ENCODE measurements around the gene ATP6V1B1. TPM values are rescaled to one million over a fixed set of nuclear protein-coding genes. Genes with fewer than 3 reads are reported as not detected.

The ATP6V1B1 gene
- total RNA-seq, 2 donors from 2014 or later: not detected

DNA sequence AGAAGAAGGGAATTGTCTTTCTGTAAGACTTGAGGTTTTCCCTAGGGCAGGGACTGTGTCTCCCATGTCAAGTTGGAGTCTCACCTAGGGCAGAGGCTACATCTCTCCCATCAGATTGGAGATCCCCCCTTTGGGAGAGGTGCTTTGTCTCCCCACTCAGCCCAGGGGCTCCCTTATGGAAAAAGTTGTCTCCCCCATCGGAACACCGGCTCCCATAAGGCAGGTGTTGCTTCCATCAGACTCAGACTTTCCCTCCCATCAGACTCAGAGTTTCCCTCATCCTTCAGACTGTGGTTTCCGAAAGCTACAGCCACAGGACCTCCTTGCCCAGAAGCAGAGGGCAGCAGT lies 48.5 kb downstream of the ATP6V1B1 start:
- H3K27me3 ChIP-seq (ENCODE audit: control insufficient read depth, insufficient read depth, low read length, poor library complexity, severe bottlenecking): peaks cover 9% of the 10 kb centered on the region

DNA sequence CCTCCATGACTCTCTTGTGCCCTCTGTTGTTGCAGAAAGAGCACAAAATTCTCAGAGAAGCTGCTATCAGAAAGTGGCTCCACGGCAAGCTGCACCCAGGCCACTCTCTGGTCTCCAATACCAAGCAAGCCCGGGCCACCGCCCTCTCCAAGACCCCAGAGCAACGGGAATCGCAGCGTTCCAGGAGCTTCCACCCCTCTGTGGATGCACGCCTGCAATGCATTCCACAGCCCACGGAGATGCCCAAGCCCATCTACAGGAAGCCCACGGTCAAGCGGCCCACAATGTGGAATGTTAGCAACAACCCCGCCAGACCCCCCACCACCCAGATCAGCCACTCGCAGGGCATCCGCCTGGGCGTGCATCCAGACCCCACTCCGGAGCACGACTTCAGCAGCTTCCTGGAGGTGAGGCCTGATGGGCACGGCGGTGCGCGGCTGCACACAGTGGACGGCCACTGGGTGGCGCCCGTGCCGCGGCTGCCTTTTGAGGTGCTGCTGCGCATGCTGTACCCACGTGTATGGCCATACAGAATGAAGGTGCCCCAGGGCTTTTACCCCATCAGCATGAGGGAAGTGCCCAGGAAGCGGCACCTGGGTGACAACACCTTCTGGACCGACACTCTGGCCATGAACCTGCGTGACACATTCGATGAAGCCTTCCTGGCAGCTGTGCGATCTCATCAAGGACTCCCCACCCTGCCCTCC lies 49.0 kb downstream of the ATP6V1B1 start:
- H3K4me1 Mint-ChIP-seq: no peaks in the 10 kb centered on the region
- H3K9me3 Mint-ChIP-seq: no peaks in the 10 kb centered on the region

More for the DNA sequence above, 48.5 kb downstream of the ATP6V1B1 start:
- Histone ChIP-seq H3K27ac (ENCODE audit: low read depth, low read length) (no peak overlapping the region), H3K9me3 (ENCODE audit: control insufficient read depth, low read length) (no peaks in the 10 kb centered on the region), H3K4me1 (ENCODE audit: control insufficient read depth, insufficient read depth, low read length) (no peaks in the 10 kb centered on the region), H3K4me3 (ENCODE audit: low read length) (no peak overlapping the region), H3K36me3 (ENCODE audit: control insufficient read depth, insufficient read depth, low read length) (peaks cover 26% of the 10 kb centered on the region), H3K9ac (ENCODE audit: extremely low read depth, low read length, poor library complexity, severe bottlenecking) (no peak overlapping the region)
- 86 to 87% methylated on average over 3 of the region's 3 CpGs for WGBS, 2 experiments (ENCODE audit: insufficient coverage in 1 of 2, insufficient read length in 1 of 2)
- peaks cover 10% of the 10 kb centered on the region for H3K27me3 Mint-ChIP-seq (ENCODE audit: insufficient read depth)
- DNase-seq: no peak
- H3K27ac Mint-ChIP-seq: no peak overlapping the region
- no peak overlapping the region for H3K4me3 Mint-ChIP-seq
- peaks cover 28% of the 10 kb centered on the region for H3K36me3 Mint-ChIP-seq (ENCODE audit: low read depth)
- TF ChIP-seq, protein P1, sequence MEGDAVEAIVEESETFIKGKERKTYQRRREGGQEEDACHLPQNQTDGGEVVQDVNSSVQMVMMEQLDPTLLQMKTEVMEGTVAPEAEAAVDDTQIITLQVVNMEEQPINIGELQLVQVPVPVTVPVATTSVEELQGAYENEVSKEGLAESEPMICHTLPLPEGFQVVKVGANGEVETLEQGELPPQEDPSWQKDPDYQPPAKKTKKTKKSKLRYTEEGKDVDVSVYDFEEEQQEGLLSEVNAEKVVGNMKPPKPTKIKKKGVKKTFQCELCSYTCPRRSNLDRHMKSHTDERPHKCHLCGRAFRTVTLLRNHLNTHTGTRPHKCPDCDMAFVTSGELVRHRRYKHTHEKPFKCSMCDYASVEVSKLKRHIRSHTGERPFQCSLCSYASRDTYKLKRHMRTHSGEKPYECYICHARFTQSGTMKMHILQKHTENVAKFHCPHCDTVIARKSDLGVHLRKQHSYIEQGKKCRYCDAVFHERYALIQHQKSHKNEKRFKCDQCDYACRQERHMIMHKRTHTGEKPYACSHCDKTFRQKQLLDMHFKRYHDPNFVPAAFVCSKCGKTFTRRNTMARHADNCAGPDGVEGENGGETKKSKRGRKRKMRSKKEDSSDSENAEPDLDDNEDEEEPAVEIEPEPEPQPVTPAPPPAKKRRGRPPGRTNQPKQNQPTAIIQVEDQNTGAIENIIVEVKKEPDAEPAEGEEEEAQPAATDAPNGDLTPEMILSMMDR (conservative IDR thresholded peaks at IDR 0.05): no peak
- H3K4me1 Mint-ChIP-seq: no peaks in the 10 kb centered on the region
- H3K9me3 Mint-ChIP-seq: no peaks in the 10 kb centered on the region

DNA sequence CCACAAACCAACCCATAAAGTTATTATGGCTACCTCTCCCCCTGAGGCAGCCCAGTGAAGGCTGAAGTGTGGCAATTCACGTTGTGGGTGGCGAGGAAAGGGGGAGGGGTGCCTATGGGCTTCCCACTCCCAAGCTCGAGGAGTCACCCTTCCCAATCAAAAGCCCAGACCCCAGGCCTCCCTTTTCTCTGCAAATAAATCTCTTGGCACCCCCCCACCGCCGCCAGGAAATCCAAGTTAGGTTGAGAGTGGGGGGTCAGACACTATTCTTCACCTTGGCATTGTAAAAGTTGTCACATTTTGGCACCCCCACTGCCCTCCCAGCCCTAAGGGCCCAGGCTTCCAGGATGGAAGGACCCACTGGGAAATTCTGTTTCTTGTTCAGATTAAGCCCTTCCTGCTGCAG lies 49.6 kb downstream of the ATP6V1B1 start:
- no peak for DNase-seq
- H3K36me3 ChIP-seq (ENCODE audit: control insufficient read depth, insufficient read depth, low read length): peaks cover 32% of the 10 kb centered on the region
- Mint-ChIP-seq H3K27me3 (ENCODE audit: insufficient read depth) (peaks cover 3% of the 10 kb centered on the region), H3K36me3 (ENCODE audit: low read depth) (peaks cover 32% of the 10 kb centered on the region), H3K9me3 (no peaks in the 10 kb centered on the region), H3K4me3 (no peak overlapping the region), H3K4me1 (no peaks in the 10 kb centered on the region), H3K27ac (no peak overlapping the region)
- WGBS, 2 experiments (ENCODE audit: insufficient coverage in 1 of 2, insufficient read length in 1 of 2): 71 to 100% methylated on average over 2 to 4 of the region's 5 CpGs
- no peaks in the 10 kb centered on the region for H3K27me3 ChIP-seq (ENCODE audit: control insufficient read depth, insufficient read depth, low read length, poor library complexity, severe bottlenecking)
- TF ChIP-seq, protein P1 (conservative IDR thresholded peaks at IDR 0.05): no peak
- H3K9me3 ChIP-seq (ENCODE audit: control insufficient read depth, low read length): no peaks in the 10 kb centered on the region
- H3K4me3 ChIP-seq (ENCODE audit: low read length): no peak overlapping the region
- H3K9ac ChIP-seq (ENCODE audit: extremely low read depth, low read length, poor library complexity, severe bottlenecking): no peak overlapping the region
- H3K27ac ChIP-seq (ENCODE audit: low read depth, low read length): no peak overlapping the region
- H3K4me1 ChIP-seq (ENCODE audit: control insufficient read depth, insufficient read depth, low read length): no peaks in the 10 kb centered on the region

More for the DNA sequence above, 49.0 kb downstream of the ATP6V1B1 start:
- no peak overlapping the region for H3K27ac ChIP-seq (ENCODE audit: low read depth, low read length)
- H3K4me1 ChIP-seq (ENCODE audit: control insufficient read depth, insufficient read depth, low read length): no peaks in the 10 kb centered on the region
- H3K9me3 ChIP-seq (ENCODE audit: control insufficient read depth, low read length): no peaks in the 10 kb centered on the region
- TF ChIP-seq, protein P1 (conservative IDR thresholded peaks at IDR 0.05): peak; percentile 95
- peaks cover 31% of the 10 kb centered on the region for H3K36me3 ChIP-seq (ENCODE audit: control insufficient read depth, insufficient read depth, low read length)
- no peak overlapping the region for H3K9ac ChIP-seq (ENCODE audit: extremely low read depth, low read length, poor library complexity, severe bottlenecking)
- H3K27me3 ChIP-seq (ENCODE audit: control insufficient read depth, insufficient read depth, low read length, poor library complexity, severe bottlenecking): peaks cover 4% of the 10 kb centered on the region
- no peak overlapping the region for H3K27ac Mint-ChIP-seq
- H3K27me3 Mint-ChIP-seq (ENCODE audit: insufficient read depth): peaks cover 6% of the 10 kb centered on the region
- 44 to 70% methylated on average over 19 to 32 of the region's 32 CpGs for WGBS, 2 experiments (ENCODE audit: insufficient coverage in 1 of 2, insufficient read length in 1 of 2)
- peaks cover 32% of the 10 kb centered on the region for H3K36me3 Mint-ChIP-seq (ENCODE audit: low read depth)
- H3K4me3 Mint-ChIP-seq: no peak overlapping the region
- DNase-seq: peak; percentile 89
- H3K4me3 ChIP-seq (ENCODE audit: low read length): no peak overlapping the region
